ENCODE measurements around the gene MMP21. TPM values are rescaled to one million over a fixed set of nuclear protein-coding genes. Genes with fewer than 3 reads are reported as not detected.

MMP21 gene
- total and polyA plus RNA-seq, 10 of the 15 experiments (the other 5 are each of a cell fraction or from before 2014, with no cell fraction given): 0.08 to 0.24 TPM; not detected in 8

GRCh38 chr10:125761961-125762360, 13.7 kb downstream of the MMP21 start:
- FAIRE-seq (no peak), ATAC-seq (no peak), DNase-seq (ENCODE audit: low read depth, low spot score) (no peak)
- H2AFZ ChIP-seq (ENCODE audit: control insufficient read depth, low read depth, low read length): no peak overlapping the region
- no peaks in the 10 kb centered on the region for H3K4me1 ChIP-seq (ENCODE audit: control insufficient read depth, insufficient read depth, low read length)
- no peak overlapping the region for H3K27ac ChIP-seq (ENCODE audit: control insufficient read depth, insufficient read depth)
- BruUV-seq (replicated peaks): no TSS peak
- peaks cover 12 to 50% of the 10 kb centered on the region in 2 experiments for H3K36me3 ChIP-seq (ENCODE audit: control insufficient read depth in 2 of 2, insufficient read depth in 2 of 2, low read length in 1 of 2)
- 92% methylated on average over 1 of the region's 1 CpG for WGBS (ENCODE audit: insufficient coverage, insufficient replicate concordance, low lambda C conversion rate, missing lambda C conversion rate)
- CTCF ChIA-PET: no interaction called here
- no peak overlapping the region for H3K9ac ChIP-seq (ENCODE audit: control insufficient read depth, insufficient read depth, low read length)
- in situ Hi-C loops (cut with MboI): no loop called here
- SMC1A ChIA-PET (ENCODE audit: uncharacterized antibody, unreplicated experiment): no interaction called here
- intact Hi-C loops (cut with micrococcal nuclease; ENCODE audit: unreplicated experiment): no loop called here
- no peaks in the 10 kb centered on the region; the same call in 1 of the 2 replicates for H4K20me1 ChIP-seq (ENCODE audit: control insufficient read depth, insufficient read depth)
- RAD21 ChIA-PET (ENCODE audit: unreplicated experiment): no interaction called here
- H3K79me2 ChIP-seq (ENCODE audit: control insufficient read depth, insufficient read depth, low read length): no peaks in the 10 kb centered on the region
- no peaks in the 10 kb centered on the region for H3K9me3 ChIP-seq (replicated peaks; ENCODE audit: control insufficient read depth, insufficient read depth, low read length)
- H3K27me3 ChIP-seq (replicated peaks in 1 of 2; ENCODE audit: control insufficient read depth in 2 of 2, insufficient read depth in 2 of 2, low read length in 1 of 2): no peaks in the 10 kb centered on the region
- TF ChIP-seq JUND (IDR thresholded peaks at IDR 0.05; ENCODE audit: low read depth, low read length): no peak
- no peak for TF ChIP-seq SIX5 (IDR thresholded peaks at IDR 0.05; ENCODE audit: low read depth, low read length, severe bottlenecking)
- TF ChIP-seq NFYB (IDR thresholded peaks at IDR 0.05; ENCODE audit: insufficient read depth, low read depth, low read length): no peak
- TF ChIP-seq USF2 (IDR thresholded peaks at IDR 0.05; ENCODE audit: borderline replicate concordance, low read depth, low read length): no peak
- TF ChIP-seq RELB (IDR thresholded peaks at IDR 0.05; ENCODE audit: low read depth): no peak
- TF ChIP-seq KAT2A (conservative IDR thresholded peaks at IDR 0.05; ENCODE audit: control insufficient read depth, low read depth, low read length): no peak
- TF ChIP-seq CBX5 (IDR thresholded peaks at IDR 0.05; ENCODE audit: low read depth): no peak
- TF ChIP-seq BCLAF1 (IDR thresholded peaks at IDR 0.05): no peak
- no peak for TF ChIP-seq ATF2 (IDR thresholded peaks at IDR 0.05; ENCODE audit: low read length)
- TF ChIP-seq SREBF1 (IDR thresholded peaks at IDR 0.05; ENCODE audit: low read length): no peak
- no peak for TF ChIP-seq ZZZ3 (IDR thresholded peaks at IDR 0.05; ENCODE audit: control insufficient read depth, insufficient read length, low read depth)
- TF ChIP-seq EGR1 (IDR thresholded peaks at IDR 0.05; ENCODE audit: borderline replicate concordance in 1 of 2, low read depth in 2 of 2, low read length in 2 of 2): no peak
- no peak for TF ChIP-seq CREB1 (IDR thresholded peaks at IDR 0.05; ENCODE audit: low read depth)
- TF ChIP-seq ZNF384 (IDR thresholded peaks at IDR 0.05; ENCODE audit: borderline replicate concordance, low read depth, low read length): no peak
- TF ChIP-seq RCOR1 (conservative IDR thresholded peaks at IDR 0.05; ENCODE audit: low read depth, low read length): no peak
- POLR2A ChIA-PET: interaction anchor here (0.5 kb wide), 1 partner anchor 24 kb away, joined by 4 read pairs; no protein-coding TSS in a partner anchor
- no peak overlapping the region for H3K4me3 ChIP-seq
- H3K4me2 ChIP-seq (ENCODE audit: control insufficient read depth, insufficient read depth): no peak overlapping the region
